NCI-H1105 (cell line): ENCODE measurements around the gene MTM1.

Experiments used
- DNase-seq: peaks from one replicate; lab custom pipeline; 2025; lab: John Stamatoyannopoulos, UW

The MTM1 gene

DNA sequence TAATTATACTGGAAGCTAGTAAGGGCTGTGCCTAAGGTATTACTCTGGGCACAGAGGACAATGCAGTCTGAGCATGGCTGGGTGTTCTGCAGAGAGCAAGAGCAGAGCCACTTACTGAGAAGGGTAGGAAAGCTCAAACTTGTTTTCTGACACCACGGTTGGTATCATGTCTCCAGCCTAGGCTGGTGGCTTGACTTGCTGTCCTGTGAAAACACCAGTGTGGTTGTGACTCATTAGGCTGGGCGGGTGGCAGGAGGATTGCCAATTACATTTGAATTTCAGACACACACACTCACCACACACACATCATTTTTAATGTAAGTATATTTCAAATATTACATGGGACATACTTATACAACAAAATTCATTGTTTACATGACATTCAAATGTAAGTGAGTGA, 19.7 kb upstream of the MTM1 start:
- no peak for DNase-seq

DNA sequence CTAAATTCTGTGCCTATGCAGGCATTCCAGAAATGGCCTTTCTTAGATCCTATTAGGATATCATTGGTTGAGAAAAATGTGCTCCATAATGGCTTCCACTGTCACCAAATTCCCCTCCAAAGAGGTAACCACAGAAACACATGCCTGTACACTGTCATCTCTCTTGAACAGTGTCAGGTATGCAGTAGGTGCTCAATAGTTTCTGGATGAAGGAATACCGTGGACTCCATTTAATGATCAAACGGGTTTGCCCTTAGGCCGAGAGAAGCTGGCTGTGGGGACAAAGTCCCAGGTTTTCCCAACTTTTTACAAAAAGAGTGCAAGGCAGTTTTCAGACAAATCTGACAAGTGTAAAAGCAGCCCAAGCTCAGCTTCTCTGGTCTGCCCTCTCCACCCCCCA, 16.5 kb upstream of the MTM1 start:
- no peak for DNase-seq

DNA sequence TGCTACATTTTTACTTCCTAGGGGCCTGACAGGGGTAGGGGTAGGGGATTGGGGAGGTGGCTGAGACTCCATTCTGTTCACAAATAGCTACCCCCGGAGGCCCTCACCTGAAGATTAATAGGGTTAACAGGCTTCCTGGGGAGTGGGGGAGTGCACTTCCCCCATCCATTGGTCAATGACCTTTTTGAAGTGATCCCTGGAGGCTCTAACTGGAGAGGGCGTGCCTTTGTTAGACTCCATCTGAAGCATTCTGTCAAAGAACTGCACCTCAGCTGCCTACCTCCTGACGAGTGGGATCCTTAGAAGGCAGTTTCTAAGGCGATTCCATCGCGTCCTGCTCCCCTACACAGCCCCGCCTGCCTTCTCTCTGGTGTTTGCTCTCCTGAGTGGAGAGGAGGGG, 10.0 kb upstream of the MTM1 start:
- DNase-seq: no peak

DNA sequence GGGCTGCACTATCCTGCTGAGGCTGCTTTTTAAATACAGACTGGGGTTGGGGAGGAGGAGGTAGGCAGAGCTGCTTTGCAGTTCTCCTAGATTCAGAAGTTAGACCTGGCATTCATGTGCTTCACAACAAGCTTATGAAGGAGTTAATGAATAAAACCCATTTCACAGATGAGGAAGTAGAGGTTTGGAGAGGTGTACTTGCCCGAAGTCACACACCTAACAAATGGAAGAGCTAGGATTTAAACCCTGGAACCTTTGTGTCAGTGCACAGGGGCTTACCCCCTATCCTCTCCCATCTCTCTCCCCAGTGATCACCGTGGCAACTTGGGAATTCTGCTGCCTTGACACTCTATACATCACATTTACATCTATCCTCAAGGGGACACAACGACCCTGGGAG, 3.6 kb upstream of the MTM1 start:
- no peak for DNase-seq

DNA sequence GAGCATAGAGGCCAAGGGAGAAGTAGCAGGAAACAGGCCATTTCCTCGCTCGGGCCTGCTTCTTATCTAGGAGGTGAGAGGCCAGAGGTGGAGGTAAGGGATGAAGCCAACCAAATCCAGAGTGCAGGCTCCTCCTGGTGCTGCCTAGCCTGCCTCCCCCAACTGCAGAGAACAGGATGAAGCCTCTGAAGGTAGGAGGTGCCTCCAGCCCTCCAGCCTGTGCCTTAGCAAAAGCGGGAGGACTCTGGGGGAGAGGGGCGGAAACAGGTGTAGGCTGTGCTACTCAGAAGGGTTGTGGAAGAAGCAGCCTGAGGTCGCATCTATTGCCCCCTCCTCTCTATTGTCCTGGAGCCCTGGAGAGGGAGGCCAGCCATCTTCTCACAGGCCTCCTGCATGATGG, 2.9 kb upstream of the MTM1 start:
- no peak for DNase-seq

DNA sequence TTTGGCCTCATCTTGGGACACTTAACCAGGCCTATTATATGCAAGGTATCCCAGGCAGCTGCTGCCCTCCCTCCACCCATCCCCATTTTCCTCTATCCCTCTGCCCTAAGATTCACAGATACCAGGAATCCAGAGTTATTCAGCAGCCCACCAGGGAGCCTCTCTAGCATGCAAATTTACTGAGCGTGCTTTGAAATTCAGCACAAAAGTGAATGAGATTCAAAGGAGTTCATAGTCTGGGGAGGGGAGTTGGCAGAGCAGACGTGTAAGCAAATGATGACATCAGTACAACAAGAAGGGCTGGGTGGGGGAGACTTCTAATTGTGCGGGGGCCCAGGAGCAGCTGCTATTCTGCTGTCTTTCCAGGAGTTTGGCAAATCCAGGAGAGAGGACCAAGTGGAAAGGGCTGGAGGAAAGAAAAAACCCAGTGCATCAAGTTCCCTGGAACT, 1.7 kb upstream of the MTM1 start:
- DNase-seq: no peak

DNA sequence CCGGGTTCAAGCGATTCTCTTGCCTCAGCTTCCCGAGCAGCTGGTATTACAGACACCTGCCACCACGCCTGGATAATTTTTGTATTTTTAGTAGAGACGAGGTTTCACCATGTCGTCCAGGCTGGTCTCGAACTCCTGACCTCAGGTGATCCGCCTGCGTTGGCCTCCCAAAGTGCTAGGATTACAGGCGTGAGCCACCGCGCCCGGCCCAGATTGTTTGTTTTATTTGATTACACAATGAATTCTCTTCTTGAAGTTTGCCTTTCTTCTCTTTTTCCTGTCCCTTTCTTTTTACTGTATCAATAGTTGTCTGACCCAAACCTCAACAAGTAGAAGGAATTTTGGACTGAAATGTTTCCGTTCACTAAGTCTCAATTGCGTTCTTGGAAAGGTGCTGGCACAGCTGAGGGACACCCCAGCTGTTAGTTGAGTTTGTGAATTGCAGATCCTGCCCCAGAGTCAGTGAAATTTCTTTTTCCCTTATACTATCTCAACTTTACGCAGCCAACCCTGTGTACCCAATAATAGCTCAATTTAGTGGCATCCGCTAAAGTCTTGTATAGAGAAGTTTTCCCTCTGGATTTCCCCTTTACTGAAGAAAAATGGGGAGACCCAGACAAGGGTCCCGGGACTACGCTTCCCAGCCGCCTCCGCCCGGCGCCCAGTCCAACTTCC, 639 bp upstream of the MTM1 start:
- DNase-seq: no peak

DNA sequence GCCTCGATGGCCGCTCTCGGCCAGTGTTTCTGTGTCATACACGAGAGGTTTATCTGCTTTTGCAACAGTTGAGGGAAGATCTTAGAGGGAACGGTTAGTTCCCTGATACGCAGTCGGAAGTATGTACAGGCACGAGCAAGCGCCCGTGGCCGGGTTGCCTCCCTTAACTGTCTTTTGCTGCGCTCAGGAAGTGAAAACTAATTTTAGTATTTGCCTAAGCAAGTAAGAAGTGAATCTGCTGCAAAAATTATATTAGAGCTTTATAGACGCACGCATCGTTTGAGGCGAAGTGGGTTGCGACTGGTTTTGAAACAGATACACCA, 695 bp downstream of the MTM1 start:
- DNase-seq: peak; percentile 15

DNA sequence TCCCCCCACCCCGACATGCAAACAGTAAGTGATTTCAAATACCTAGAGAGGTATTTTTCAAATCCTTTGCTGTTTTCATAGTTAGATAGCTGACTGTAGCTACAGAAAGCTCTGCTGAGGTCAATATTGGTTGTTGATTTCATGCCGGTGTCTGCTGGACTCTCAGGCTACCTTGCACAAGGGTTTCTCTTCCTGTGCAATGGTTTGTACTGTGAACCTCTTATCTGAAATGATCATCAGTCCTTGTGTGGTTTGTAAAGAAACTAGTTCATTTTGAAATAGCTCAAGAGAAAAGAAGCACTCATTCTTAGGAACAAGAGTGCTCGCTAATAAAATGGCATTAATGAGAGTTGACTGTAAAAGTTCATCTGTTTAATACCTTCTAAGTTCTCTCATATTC, 2.1 kb downstream of the MTM1 start:
- DNase-seq: no peak

DNA sequence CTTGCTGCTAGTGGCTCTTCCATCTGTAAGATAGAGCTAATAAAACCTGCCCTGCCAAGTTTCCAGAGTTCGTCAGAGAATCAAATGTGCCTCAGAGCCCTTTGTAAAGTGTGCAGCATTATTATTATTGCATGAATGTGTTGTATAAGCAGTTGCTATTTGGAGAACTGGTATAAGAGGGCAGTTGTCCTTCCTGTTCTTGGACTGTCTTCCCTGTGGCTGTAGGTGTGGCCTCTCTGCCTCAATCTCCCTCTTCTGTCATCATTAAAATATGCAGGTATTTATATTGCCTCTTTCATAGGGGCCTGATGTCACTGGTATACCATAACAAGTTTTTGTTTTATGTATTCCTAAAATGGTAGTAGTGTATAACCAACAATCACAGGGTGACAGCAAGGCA, 3.8 kb downstream of the MTM1 start:
- DNase-seq: no peak

DNA sequence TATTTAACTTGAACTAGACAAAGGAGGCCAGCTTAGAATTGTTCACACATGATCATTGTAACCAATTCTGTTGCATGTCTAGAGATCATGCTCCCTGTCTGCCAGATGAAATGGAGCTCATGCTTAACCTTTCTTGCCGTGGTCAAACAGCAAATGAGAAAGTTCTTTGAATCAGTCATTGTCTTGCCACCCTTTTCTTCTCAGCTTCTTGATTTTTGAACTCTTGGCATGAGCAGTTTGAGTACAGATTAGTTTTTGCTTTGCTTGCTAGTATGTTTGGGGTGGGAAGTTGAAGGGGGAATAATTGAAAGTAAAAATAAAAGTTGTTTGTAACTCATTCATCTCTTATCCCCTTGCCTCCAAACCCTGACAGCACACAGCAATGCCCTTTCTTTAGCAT, 4.7 kb downstream of the MTM1 start:
- DNase-seq: no peak

DNA sequence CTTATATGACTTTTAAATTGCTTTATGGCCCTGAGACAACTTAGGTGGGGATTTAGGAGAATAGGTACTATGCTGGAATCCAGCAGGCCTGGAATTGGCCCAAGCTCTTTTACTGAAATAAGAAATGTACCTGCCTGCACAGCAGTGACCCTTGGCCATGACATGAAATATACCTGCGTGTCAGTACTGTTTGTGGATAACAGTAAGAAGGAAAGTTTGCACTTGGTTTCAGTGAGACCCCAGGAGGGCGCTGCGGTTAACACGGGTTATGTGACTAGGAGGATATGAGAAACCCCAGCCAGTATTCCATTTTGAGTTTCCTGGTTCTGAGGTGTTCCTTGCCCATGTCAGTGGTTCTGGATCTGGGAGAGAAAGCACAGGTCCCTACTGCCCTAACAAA, 5.3 kb downstream of the MTM1 start:
- DNase-seq: no peak

DNA sequence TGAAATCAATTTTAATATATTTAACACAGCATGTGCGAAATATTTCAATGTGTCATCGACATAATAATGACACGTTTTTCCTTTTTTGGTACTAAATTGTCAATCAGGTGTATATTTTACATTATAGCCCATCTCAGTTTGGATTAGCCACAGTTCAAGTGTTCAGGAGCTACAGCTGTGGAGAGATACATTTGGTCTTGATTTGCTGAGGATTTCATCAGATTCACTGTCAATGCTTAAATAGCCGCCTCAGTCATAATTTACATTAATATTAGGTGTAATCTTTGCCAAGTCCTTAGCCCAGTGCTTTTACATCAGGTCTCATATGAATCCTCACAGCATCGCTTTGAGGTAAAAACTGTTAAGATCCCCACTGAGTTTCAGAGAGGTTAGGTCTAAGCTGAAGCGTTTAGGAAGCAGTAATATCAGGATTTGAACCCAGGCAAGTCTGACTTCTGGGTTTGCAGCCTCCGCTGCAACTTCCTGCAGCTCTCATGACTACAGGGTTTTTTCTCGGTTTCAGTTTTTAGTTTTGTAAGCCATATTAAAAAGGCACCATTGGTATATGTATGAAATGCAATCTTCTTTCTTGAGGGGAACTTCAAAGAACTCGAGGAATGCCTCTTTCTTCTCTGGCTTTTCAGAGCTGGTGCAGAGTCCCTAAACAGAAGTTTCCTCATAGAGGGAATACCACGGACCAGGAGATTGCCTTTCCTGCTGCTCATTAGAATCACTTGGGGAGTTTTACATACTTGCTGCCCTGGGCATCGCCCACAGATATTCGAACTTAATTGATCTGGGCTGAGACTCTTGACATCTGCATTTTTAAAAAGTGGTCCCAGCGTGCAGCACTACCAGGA, 6.4 kb downstream of the MTM1 start:
- no peak for DNase-seq

DNA sequence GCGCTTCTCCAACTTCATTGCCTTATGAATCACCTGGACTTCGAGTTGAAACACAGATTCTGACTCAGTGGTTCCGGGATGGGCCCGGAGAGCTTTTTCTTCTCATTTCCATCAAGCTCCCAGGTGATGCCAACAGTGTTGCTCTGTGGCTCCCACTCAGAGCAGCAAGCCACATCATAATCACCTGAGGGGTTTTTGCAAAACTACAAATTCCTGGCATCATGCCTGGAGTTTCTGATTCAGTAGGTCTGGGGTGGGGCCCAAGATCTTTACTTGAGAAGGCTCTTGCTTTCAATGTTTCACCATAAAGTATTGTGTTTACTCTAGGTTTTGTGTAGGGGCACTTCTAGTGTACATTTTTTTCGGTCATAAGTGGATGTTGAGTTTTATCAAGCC, 7.0 kb downstream of the MTM1 start:
- peak; percentile 46 for DNase-seq

DNA sequence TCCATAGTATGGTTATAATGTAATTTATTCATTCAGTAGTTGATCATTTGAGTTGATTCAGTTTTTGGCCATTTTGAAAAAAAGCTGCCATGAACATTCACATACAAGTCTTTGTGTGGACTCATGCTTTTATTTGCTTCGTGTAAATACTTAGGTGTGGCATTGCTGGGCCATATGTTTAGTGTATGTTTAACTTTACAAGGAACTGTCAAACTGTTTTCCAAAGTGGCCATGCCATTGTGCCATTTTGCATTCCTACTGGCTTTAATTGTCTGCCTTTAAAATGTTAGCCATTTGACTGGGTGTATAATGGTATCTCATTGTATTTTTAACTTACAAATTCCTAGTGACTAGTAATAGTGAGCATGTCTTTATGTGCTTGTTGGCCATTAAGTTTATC, 8.8 kb downstream of the MTM1 start:
- DNase-seq: no peak

DNA sequence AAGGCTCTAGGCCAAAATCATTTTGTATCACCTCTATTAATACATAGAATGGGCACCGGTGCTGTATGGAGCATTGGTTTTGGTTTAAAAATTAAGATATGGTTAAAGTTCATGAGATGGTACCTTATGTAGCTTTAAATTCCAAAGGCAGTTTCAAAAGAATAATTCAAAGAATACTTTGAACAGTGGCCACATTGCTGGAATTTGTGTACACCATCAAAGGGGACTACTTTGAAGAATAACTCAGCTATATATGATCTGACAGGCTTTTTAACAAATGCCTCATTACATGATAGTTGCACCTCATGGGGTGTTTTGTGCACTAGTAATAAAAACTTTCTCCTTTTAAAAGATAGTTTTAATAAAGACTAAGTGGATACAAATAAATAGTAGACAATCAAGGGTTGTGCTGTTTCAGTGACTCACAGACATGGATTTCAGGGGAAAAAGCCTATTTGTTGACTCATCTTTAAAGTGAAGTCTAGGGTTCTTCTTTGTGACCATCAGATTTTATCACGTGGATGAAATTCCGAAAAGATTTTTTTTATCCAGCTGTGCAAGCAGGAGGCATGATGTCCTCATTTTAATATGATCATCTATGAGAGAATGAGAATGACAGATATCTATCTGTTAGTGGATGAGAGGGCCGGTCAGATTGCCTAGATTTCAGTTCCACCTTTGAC, 12.8 kb downstream of the MTM1 start:
- DNase-seq: no peak

DNA sequence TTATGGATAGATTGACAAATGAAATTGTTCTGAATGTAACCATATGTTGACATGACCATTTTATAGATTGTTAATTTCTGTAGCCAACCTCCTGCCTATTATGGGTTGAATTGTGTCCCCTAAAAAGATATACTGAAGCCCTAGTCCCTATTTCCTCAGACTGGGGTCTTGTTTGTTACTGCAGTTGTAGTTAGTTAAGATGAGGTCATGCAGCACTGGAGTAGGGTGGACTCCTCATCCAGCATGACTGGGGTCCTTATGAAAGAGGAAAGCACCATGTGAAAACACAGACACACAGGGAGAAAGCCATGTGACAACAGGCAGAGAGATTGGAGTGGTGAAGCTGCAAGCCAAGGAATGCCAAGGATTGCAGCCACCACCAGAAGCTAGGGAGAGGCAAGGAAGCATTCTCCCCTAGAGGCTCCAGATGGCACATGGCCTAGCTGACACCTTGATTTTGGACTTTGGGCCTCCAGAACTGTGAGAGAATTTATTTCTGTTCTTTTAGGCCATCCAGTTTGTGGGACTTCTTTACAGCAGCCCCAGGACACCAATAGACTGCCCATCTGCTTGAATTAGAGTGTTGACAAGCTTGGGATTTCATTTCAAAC, 14.0 kb downstream of the MTM1 start:
- no peak for DNase-seq

DNA sequence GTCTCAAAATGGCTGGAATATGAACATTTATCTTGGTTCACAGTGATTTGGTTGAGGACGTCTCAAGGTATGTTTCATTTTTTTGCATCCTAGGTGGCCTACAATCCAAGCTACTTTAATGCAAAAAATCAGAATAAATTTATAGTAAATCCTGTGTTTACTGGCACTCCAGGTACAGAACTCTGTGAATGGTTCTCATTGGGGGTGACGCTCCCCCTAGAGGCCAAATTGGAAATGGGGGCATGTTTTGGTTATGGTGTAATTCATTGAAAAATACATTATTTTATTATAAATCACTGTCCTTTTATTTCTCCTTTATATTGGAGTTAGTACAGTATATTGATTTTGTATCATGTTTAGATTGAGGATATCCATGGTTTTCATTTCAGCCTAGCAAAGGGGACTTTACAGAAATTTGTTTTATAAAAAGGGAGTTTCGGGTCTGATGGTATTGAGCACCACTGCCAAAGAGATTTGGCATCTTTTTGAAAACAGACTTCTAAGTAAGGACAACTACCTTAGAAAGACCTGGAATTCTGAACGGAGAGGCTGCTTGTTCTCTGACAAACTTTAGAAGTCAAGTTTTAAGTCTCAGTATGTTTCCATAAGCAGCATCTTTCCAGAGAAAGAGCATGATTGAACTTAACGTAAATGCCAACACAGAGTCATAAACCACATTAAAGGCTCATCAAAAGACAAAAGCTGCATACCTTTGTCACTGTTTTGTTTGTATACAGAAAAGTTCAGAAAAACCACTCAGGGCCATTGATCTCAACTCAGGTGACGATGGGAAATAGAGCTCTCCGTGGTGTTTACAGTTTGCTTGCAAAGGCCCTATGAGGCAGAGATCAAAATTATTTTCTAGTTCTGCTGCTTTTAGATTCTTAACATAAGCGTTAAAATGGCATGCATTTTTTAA, 19.4 kb downstream of the MTM1 start:
- DNase-seq: no peak

DNA sequence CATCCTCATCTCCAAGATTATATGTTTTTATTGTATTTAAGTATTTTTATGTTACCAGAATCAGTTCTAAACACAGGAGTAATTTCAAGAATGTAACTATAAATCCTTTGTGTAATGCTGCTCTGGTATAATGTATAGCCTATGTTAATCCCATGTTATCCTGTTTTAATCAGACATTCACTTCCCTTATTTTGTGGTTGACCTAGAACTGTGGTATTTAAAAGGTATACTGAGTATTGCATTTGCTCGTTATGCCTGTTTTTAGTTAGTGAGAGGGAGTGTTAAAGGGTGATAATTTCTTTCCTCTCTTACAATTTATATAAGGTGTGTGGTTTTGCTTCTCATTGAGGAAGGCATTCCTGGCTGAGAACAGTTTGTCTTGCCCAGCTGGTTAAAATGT, 26.2 kb downstream of the MTM1 start:
- no peak for DNase-seq

DNA sequence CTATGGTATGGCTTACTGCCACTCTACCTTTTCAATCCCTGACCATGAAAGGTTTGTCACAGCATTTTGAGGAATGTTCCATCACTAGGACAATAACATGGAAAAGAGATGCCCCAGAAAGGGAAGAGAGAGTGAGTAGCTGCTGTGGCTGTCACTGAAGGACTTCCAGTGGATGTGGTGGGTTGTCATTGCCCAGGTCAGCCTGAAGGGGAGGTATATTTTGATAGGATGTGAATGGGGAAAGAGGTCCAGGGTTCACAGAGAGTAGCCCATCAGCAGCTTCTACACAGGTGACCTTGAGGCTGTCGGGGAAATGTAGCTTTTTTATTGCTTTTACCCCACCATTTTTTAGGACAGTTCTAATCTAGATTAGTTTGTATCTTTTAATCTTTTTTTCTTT, 30.8 kb downstream of the MTM1 start:
- DNase-seq: no peak

DNA sequence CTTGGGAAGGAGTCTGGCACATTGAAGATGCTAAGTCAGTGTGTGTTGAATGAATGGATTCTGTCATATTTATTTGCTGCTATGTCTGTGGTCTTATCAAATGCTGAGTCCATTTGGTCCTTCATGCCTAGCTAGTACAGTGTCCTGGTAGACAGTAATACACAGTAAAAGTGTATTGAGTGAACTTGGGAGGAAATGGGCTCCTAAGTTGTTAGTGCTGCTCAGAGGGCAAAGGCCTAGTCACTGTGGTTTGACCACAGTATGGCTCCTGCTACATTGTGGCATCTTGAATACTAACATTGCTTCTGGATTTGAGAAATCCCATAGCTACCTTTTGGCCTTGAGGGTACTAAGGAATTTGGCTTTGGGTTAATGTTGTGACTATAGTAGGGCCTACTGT, 33.9 kb downstream of the MTM1 start:
- no peak for DNase-seq

DNA sequence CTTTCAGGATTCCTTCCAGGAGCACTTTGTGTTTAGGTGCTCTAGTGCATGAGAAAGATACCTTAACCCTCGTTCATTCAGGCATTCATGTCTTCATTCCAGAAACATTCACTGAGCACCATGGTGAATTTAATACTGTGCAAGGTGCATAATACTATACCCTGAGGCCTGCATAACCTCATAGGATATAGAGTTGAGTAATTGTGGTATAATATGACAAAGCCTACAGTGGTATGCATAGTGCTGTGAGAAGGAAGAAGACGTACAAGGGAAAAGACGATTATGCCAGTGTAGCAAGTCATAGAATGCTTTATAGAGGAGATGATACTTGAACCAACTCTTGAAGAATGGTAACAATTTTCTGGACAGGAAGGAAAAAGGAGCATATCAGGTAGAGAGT, 34.3 kb downstream of the MTM1 start:
- DNase-seq: no peak
